Epithelial cell of proximal tubule (primary cell): Measurements from ENCODE around the gene LATS2. TPM values are rescaled to one million over a fixed set of nuclear protein-coding genes. Genes with fewer than 3 reads are reported as not detected.
A peak's percentile ranks its signal among the peaks of the same experiment; 100 is the strongest.

Experiments used
- DNase-seq: peaks from one replicate; pipeline ENCODE4 v3.0.0-alpha.2; 2011; ENCODE audit warnings: low read depth
- H3K4me3 ChIP-seq: 2 replicates; pipeline ENCODE4 v1.5.1; 2011; ENCODE audit warnings: low read depth, mild to moderate bottlenecking, low read length
- total RNA-seq: library from RNA; depleted of rRNA; stranded (reverse); fragments of >200 nt; gene quantifications from 2 replicates; pipeline ENCODE4 v1.2.3, GENCODE V29; 2015
- TF ChIP-seq, protein P1 (sequence below): conservative IDR thresholded peaks from 2 replicates; pipeline ENCODE4 v1.5.1; 2012; ENCODE audit warnings: low read depth, mild to moderate bottlenecking, low read length

The LATS2 gene
- total RNA-seq, 1 donor from 2014 or later: 22.1 TPM

GRCh38 chr13:21075379-21076249 lies 14.2 kb upstream of the LATS2 start:
- no peak for DNase-seq
- peak overlapping the region; percentile 64 for H3K4me3 ChIP-seq
- TF ChIP-seq, protein P1, sequence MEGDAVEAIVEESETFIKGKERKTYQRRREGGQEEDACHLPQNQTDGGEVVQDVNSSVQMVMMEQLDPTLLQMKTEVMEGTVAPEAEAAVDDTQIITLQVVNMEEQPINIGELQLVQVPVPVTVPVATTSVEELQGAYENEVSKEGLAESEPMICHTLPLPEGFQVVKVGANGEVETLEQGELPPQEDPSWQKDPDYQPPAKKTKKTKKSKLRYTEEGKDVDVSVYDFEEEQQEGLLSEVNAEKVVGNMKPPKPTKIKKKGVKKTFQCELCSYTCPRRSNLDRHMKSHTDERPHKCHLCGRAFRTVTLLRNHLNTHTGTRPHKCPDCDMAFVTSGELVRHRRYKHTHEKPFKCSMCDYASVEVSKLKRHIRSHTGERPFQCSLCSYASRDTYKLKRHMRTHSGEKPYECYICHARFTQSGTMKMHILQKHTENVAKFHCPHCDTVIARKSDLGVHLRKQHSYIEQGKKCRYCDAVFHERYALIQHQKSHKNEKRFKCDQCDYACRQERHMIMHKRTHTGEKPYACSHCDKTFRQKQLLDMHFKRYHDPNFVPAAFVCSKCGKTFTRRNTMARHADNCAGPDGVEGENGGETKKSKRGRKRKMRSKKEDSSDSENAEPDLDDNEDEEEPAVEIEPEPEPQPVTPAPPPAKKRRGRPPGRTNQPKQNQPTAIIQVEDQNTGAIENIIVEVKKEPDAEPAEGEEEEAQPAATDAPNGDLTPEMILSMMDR: no peak

DNA sequence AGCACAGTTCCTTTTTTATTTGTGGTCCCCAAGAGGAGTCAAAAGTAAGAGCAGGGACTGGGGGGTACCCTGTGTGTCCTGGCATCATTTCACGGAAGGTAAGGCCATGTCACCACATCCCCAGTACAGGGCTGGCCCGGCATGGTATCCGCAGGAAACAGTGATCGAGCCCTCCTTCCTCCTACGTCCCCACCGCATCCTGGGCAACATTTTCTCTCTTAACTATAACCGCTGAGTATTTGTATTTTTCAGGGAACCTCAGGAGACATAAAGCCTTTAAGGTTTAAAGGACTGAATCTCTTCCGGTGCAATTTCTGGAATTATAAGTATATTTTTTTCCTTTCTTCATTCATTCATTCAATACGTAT lies 13.6 kb upstream of the LATS2 start:
- TF ChIP-seq, protein P1: no peak
- peak overlapping the region; percentile 64 for H3K4me3 ChIP-seq

DNA sequence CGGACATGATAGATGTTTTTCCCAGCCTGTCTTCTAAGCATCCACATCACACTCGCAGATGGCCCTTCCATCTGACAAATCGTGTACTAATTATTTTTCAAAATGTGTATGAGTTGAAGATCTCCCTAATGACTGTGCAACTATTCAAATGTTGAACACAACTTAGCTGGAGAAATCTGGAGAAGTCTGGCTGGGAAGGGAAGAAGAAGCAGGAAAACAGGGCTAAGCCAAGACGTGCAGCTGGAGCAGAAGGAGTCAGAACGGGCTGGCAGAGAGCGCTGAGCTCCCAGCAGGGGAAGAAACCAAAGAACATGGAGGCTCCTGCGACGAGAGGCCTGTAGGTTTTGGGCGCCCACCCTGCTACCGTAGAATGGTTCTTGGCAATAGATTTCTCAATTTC lies 13.2 kb upstream of the LATS2 start:
- DNase-seq: no peak
- TF ChIP-seq, protein P1: no peak

More for the DNA sequence above, 13.6 kb upstream of the LATS2 start:
- DNase-seq: no peak

GRCh38 chr13:21071924-21072323 lies 10.5 kb upstream of the LATS2 start:
- TF ChIP-seq, protein P1: no peak
- H3K4me3 ChIP-seq: no peak overlapping the region
- no peak for DNase-seq

More for the DNA sequence above, 13.2 kb upstream of the LATS2 start:
- no peak overlapping the region for H3K4me3 ChIP-seq

GRCh38 chr13:21071015-21071414 lies 9.6 kb upstream of the LATS2 start:
- H3K4me3 ChIP-seq: no peak overlapping the region
- TF ChIP-seq, protein P1: no peak
- DNase-seq: no peak

DNA sequence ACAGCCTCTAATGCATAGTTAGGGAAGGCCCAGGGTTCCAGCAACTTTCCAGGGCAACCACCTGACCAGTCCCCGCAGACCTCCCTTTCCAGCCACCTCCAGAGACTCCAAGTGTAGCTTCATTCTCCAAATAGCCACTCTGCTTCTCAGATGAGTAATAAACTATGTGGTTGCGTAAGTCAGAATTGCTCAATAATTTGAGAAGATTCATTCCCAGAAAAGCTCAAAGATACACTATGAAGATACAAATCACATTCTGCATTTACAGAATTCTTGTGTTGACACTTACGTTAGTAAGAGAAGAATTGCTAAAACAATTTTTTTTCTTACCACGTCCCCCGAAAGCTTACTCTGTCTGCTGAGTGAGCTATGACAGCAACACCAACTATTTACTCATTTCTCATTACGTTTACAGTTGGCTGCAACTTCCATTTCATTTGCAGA lies 8.2 kb upstream of the LATS2 start:
- TF ChIP-seq, protein P1: no peak
- DNase-seq: peak; percentile 91
- no peak overlapping the region for H3K4me3 ChIP-seq

DNA sequence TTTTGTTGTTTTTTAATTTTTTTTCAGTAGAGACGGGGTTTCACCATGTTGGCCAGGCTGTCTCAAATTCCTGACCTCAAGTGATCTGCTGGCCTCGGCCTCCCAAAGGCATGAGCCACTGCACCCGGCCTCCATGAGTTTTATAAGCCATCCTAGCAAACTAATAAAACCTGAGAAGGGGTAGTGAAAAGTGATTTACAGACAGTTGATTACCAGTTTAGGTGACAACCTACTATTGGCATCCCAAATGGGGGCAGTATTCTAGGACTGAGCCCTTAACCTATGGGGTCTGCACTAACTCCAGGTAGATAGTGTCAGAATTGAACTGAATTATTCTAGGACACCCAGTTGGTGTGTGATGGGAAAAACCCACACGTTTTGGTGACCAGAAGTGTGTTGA lies 6.5 kb upstream of the LATS2 start:
- no peak overlapping the region for H3K4me3 ChIP-seq
- TF ChIP-seq, protein P1: no peak
- DNase-seq: no peak
